ENCODE measurements around the gene RFK. TPM values are rescaled to one million over a fixed set of nuclear protein-coding genes. Genes with fewer than 3 reads are reported as not detected.

RFK gene
- total RNA-seq, 1 donor from 2014 or later, result 16.3 TPM

GRCh38 chr9:76379494-76379893 is 14.7 kb downstream of the RFK start:
- Mint-ChIP-seq H3K9me3 (no peaks in the 10 kb centered on the region), H3K27ac (ENCODE audit: unreplicated experiment) (no peak overlapping the region), H3K4me1 (peaks cover 17% of the 10 kb centered on the region), H3K27me3 (ENCODE audit: low read depth) (no peaks in the 10 kb centered on the region), H3K36me3 (ENCODE audit: low read depth) (no peaks in the 10 kb centered on the region), H3K4me3 (no peak overlapping the region)
- no peak for DNase-seq (ENCODE audit: low read depth, low spot score)
- no peak for TF ChIP-seq CTCF (conservative IDR thresholded peaks at IDR 0.05)

GRCh38 chr9:76378367-76379073 is 15.7 kb downstream of the RFK start:
- Mint-ChIP-seq H3K9me3 (no peaks in the 10 kb centered on the region), H3K27me3 (ENCODE audit: low read depth) (no peaks in the 10 kb centered on the region), H3K4me1 (peaks cover 15% of the 10 kb centered on the region), H3K4me3 (no peak overlapping the region), H3K27ac (ENCODE audit: unreplicated experiment) (no peak overlapping the region), H3K36me3 (ENCODE audit: low read depth) (no peaks in the 10 kb centered on the region)
- DNase-seq (ENCODE audit: low read depth, low spot score), result no peak
- TF ChIP-seq CTCF (conservative IDR thresholded peaks at IDR 0.05), result no peak

GRCh38 chr9:76377791-76378190 is 16.4 kb downstream of the RFK start:
- DNase-seq (ENCODE audit: low read depth, low spot score), result no peak
- no peak overlapping the region for H3K4me3 Mint-ChIP-seq
- H3K9me3 Mint-ChIP-seq, result no peaks in the 10 kb centered on the region
- H3K36me3 Mint-ChIP-seq (ENCODE audit: low read depth), result no peaks in the 10 kb centered on the region
- no peak overlapping the region for H3K27ac Mint-ChIP-seq (ENCODE audit: unreplicated experiment)
- peaks cover 20% of the 10 kb centered on the region for H3K4me1 Mint-ChIP-seq
- no peak for TF ChIP-seq CTCF (conservative IDR thresholded peaks at IDR 0.05)
- H3K27me3 Mint-ChIP-seq (ENCODE audit: low read depth), result no peaks in the 10 kb centered on the region

- no peaks in the 10 kb centered on the region for H3K27me3 Mint-ChIP-seq (ENCODE audit: low read depth)
- H3K4me1 Mint-ChIP-seq, result peaks cover 20% of the 10 kb centered on the region
- DNase-seq (ENCODE audit: low read depth, low spot score), result no peak
- TF ChIP-seq CTCF (conservative IDR thresholded peaks at IDR 0.05), result no peak
- H3K4me3 Mint-ChIP-seq, result no peak overlapping the region
- H3K36me3 Mint-ChIP-seq (ENCODE audit: low read depth), result no peaks in the 10 kb centered on the region
- no peaks in the 10 kb centered on the region for H3K9me3 Mint-ChIP-seq
- H3K27ac Mint-ChIP-seq (ENCODE audit: unreplicated experiment), result no peak overlapping the region
Observed at GRCh38 chr9:76374783-76375559, 19.3 kb downstream of the RFK start.

GRCh38 chr9:76373784-76374474 is 20.3 kb downstream of the RFK start:
- H3K27me3 Mint-ChIP-seq (ENCODE audit: low read depth), result no peaks in the 10 kb centered on the region
- no peak for DNase-seq (ENCODE audit: low read depth, low spot score)
- no peak overlapping the region for H3K4me3 Mint-ChIP-seq
- no peak for TF ChIP-seq CTCF (conservative IDR thresholded peaks at IDR 0.05)
- no peaks in the 10 kb centered on the region for H3K9me3 Mint-ChIP-seq
- no peak overlapping the region for H3K27ac Mint-ChIP-seq (ENCODE audit: unreplicated experiment)
- H3K4me1 Mint-ChIP-seq, result peaks cover 20% of the 10 kb centered on the region
- H3K36me3 Mint-ChIP-seq (ENCODE audit: low read depth), result no peaks in the 10 kb centered on the region
